GM12878 (cell line): ENCODE data around the gene FER1L5. TPM values are rescaled to one million over a fixed set of nuclear protein-coding genes. Genes with fewer than 3 reads are reported as not detected.

Experiments
- ATAC-seq: fragments of 200-7000 bp; cut with Tn5 transposase; 3 replicates; pipeline ENCODE4 v1.9.1; 2020; ENCODE audit warnings: mild to moderate bottlenecking, moderate library complexity
- BruUV-seq: library from RNA; stranded (reverse); fragments of 400-500 nt; replicated peaks from 2 replicates; lab custom pipeline; 2021; lab: Mats Ljungman, UMichigan
- CTCF ChIA-PET: fragments of 300-600 bp; sonication (Branson Sonifier 250); formaldehyde crosslinking; extraction: SDS; loops from one replicate; lab custom pipeline; 2021; ENCODE audit warnings: inconsistent platforms; lab: Yijun Ruan, JAX
- POLR2A ChIA-PET: fragments of 350-600 bp; formaldehyde crosslinking; extraction: SDS; loops from one replicate; lab custom pipeline; 2021; ENCODE audit warnings: inconsistent platforms; lab: Charles Lee
- RAD21 ChIA-PET: fragments of 300-600 bp; sonication (Branson Sonifier 250); formaldehyde crosslinking; loops from one replicate; lab custom pipeline; 2023; ENCODE audit warnings: antibody characterized with exemption; ENCODE audit not compliant: unreplicated experiment; lab: Charles Lee
- SMC1A ChIA-PET: fragments of 300-600 bp; sonication (Branson Sonifier 250); formaldehyde crosslinking; loops from one replicate; lab custom pipeline; 2023; ENCODE audit not compliant: unreplicated experiment, uncharacterized antibody; lab: Charles Lee
- DNase-seq: peaks from one replicate; pipeline ENCODE4 v3.0.0-alpha.2; 2011; ENCODE audit warnings: low read depth, low spot score
- FAIRE-seq: peaks from 3 replicates; lab custom pipeline; 2011; peaks lifted over from hg19 to GRCh38; lab: Jason Lieb, UNC
- H2AFZ ChIP-seq: 2 replicates; pipeline ENCODE4 v1.6.0; 2011; ENCODE audit warnings: low read depth, low read length, control low read depth; ENCODE audit not compliant: control insufficient read depth
- H3K27ac ChIP-seq: 2 replicates; pipeline ENCODE4 v1.5.1; 2011; ENCODE audit warnings: control low read depth; ENCODE audit not compliant: control insufficient read depth, insufficient read depth
- H3K27me3 ChIP-seq, 2 experiments: replicated peaks in 1 of 2; 2 replicates each; pipeline versions ENCODE4 v1.6.0 to v1.6.1; 2011; ENCODE audit warnings: low read length in 1 of 2; ENCODE audit not compliant: control insufficient read depth in 2 of 2, insufficient read depth in 2 of 2
- H3K36me3 ChIP-seq, 2 experiments: 2 replicates each; pipeline ENCODE4 v1.5.1; 2011; ENCODE audit warnings: low read length in 1 of 2; ENCODE audit not compliant: control insufficient read depth in 2 of 2, insufficient read depth in 2 of 2
- H3K4me1 ChIP-seq: 2 replicates; pipeline ENCODE4 v1.6.1; 2011; ENCODE audit warnings: mild to moderate bottlenecking, low read length, moderate library complexity, mixed read lengths; ENCODE audit not compliant: control insufficient read depth, insufficient read depth
- H3K4me2 ChIP-seq: 2 replicates; pipeline ENCODE4 v1.6.0; 2011; ENCODE audit warnings: control low read depth; ENCODE audit not compliant: control insufficient read depth, insufficient read depth
- H3K4me3 ChIP-seq: fragments of 200-600 bp; sonication (generic); 2 replicates; pipeline ENCODE4 v1.5.1; 2016
- H3K79me2 ChIP-seq: 2 replicates; pipeline ENCODE4 v1.6.0; 2011; ENCODE audit warnings: low read length; ENCODE audit not compliant: control insufficient read depth, insufficient read depth
- H3K9ac ChIP-seq: 2 replicates; pipeline ENCODE4 v1.8.0; 2011; ENCODE audit warnings: low read length, control low read depth, mixed read lengths; ENCODE audit not compliant: control insufficient read depth, insufficient read depth
- H3K9me3 ChIP-seq: replicated peaks from 3 replicates; pipeline ENCODE4 v1.5.1; 2011; ENCODE audit warnings: mild to moderate bottlenecking, low read length; ENCODE audit not compliant: control insufficient read depth, insufficient read depth
- H4K20me1 ChIP-seq: 2 replicates; pipeline ENCODE4 v1.6.0; 2011; ENCODE audit not compliant: control insufficient read depth, insufficient read depth
- ATF3 ChIP-seq: IDR thresholded peaks from 2 replicates; pipeline ENCODE4 v1.6.1; 2011; ENCODE audit warnings: low read depth, mild to moderate bottlenecking, low read length, moderate library complexity, borderline replicate concordance; ENCODE audit errors: extremely low read depth
- BACH1 ChIP-seq: fragments of 450-650 bp; IDR thresholded peaks from 2 replicates; pipeline ENCODE4 v1.6.1; 2017; ENCODE audit warnings: mild to moderate bottlenecking, borderline replicate concordance
- CEBPB ChIP-seq, 2 experiments: fragments of 150-350 bp in 1 of 2; IDR thresholded peaks; 2 replicates each; pipeline ENCODE4 v1.6.1; 2012 to 2014; ENCODE audit warnings: low read depth in 2 of 2, low read length in 2 of 2, borderline replicate concordance in 1 of 2, inconsistent platforms in 1 of 2
- E2F8 ChIP-seq: fragments of 450-650 bp; IDR thresholded peaks from 2 replicates; pipeline ENCODE4 v1.6.1; 2018; ENCODE audit warnings: mild to moderate bottlenecking, low read depth, moderate library complexity; ENCODE audit not compliant: partially characterized antibody
- FOXK2 ChIP-seq: fragments of 450-650 bp; IDR thresholded peaks from 2 replicates; pipeline ENCODE4 v1.6.1; 2017; ENCODE audit warnings: mild to moderate bottlenecking, moderate library complexity
- NFIC ChIP-seq: IDR thresholded peaks from 2 replicates; pipeline ENCODE4 v1.6.1; 2012; ENCODE audit warnings: low read depth, mild to moderate bottlenecking, inconsistent platforms, low read length, moderate library complexity
- NFYB ChIP-seq: IDR thresholded peaks from 2 replicates; pipeline ENCODE4 v1.6.1; 2011; ENCODE audit warnings: low read depth, mild to moderate bottlenecking, low read length, improper control_type of control experiment, moderate library complexity; ENCODE audit not compliant: insufficient read depth
- PKNOX1 ChIP-seq: fragments of 450-650 bp; IDR thresholded peaks from 2 replicates; pipeline ENCODE4 v1.6.1; 2016; ENCODE audit warnings: mild to moderate bottlenecking
- SMC3 ChIP-seq: IDR thresholded peaks from 2 replicates; pipeline ENCODE4 v1.6.1; 2011; ENCODE audit warnings: low read length, improper control_type of control experiment, borderline replicate concordance
- YY1 ChIP-seq: IDR thresholded peaks from 2 replicates; pipeline ENCODE4 v1.6.1; 2011; ENCODE audit warnings: low read depth, mild to moderate bottlenecking, low read length
- ZBTB4 ChIP-seq: fragments of 450-650 bp; formaldehyde crosslinking; IDR thresholded peaks from 2 replicates; pipeline ENCODE4 v1.4.0; 2022; ENCODE audit warnings: mild to moderate bottlenecking, moderate library complexity
- ZNF217 ChIP-seq: fragments of 450-650 bp; IDR thresholded peaks from 2 replicates; pipeline ENCODE4 v1.6.1; 2017; ENCODE audit warnings: antibody characterized with exemption, mild to moderate bottlenecking
- WGBS: methylation state at CpG from one replicate; pipeline ENCODE4 v1.1.6; 2016; ENCODE audit warnings: low lambda C conversion rate; ENCODE audit not compliant: insufficient replicate concordance, insufficient coverage; ENCODE audit errors: missing lambda C conversion rate; 5-methylcytosine and 5-hydroxymethylcytosine counted together
- in situ Hi-C: fragments of 300-500 bp; cut with MboI; formaldehyde crosslinking; loops from 9 replicates; pipeline ENCODE4 v1.14.3; 2018; ENCODE audit warnings: mixed read lengths
- intact Hi-C: fragments of 100-400 bp; cut with micrococcal nuclease; formaldehyde crosslinking; loops from one replicate; pipeline ENCODE4 v1.14.2; 2022; ENCODE audit not compliant: unreplicated experiment
- polyA plus RNA-seq, 11 experiments: library from polyadenylated mRNA; depleted of rRNA in 4 of 11; unstranded in 6 of 11; stranded (reverse) in 5 of 11; fragments of >200 nt; fragmentation: Nextera tagmentation in 4 of 11; fragmentation: Illumina TruSeq in 1 of 11; extraction: Ambion mirVana in 4 of 11; extraction: Trizol in 1 of 11; gene quantifications; 1 replicate in 1 of 11; 2 replicates in 10 of 11; pipeline versions ENCODE4 v1.2.1 to v1.2.3, GENCODE V29; 2011 to 2016; ENCODE audit warnings: inconsistent platforms in 2 of 11, missing spikeins in 2 of 11, low read depth in 1 of 11
- total RNA-seq, 4 experiments: library from RNA; depleted of rRNA in 3 of 4; stranded (reverse); fragments of >200 nt in 3 of 4; fragmentation: Illumina TruSeq in 1 of 4; extraction: Trizol in 1 of 4; gene quantifications; 2 replicates each; pipeline versions ENCODE4 v1.2.1 to v1.2.3, GENCODE V29; 2013 to 2021

The FER1L5 gene
- total and polyA plus RNA-seq, 10 of the 15 experiments (the other 5 are each of a cell fraction or from before 2014, with no cell fraction given), result not detected

- Histone ChIP-seq H3K79me2 (no peaks in the 10 kb centered on the region), H2AFZ (no peak overlapping the region), H3K4me1 (no peaks in the 10 kb centered on the region), H3K27me3 (no peaks in the 10 kb centered on the region), H3K9me3 (no peaks in the 10 kb centered on the region), H3K36me3 (peaks cover 2 to 29% of the 10 kb centered on the region in 2 experiments; a peak in 3 of 4 replicates), H3K4me2 (no peak overlapping the region), H3K4me3 (no peak overlapping the region), H3K9ac (no peak overlapping the region), H4K20me1 (no peaks in the 10 kb centered on the region), H3K27ac (no peak overlapping the region)
- SMC1A ChIA-PET, result interaction anchor here (0.8 to 1.4 kb wide), 3 partner anchors 9 to 137 kb away, joined by 3 to 4 read pairs (median 3); no protein-coding TSS in a partner anchor
- DNase-seq, result no peak
- no peak for FAIRE-seq
- no peak for ATAC-seq
- 97% methylated on average over 2 of the region's 2 CpGs for WGBS
- RAD21 ChIA-PET, result no interaction called here
- in situ Hi-C loops (no loop called here), intact Hi-C loops (no loop called here)
- POLR2A ChIA-PET, result no interaction called here
- no TSS peak for BruUV-seq
- CTCF ChIA-PET, result interaction anchor here (1.2 to 1.3 kb wide), 2 partner anchors 135 to 148 kb away, joined by 3 read pairs; no protein-coding TSS in a partner anchor
- TF ChIP-seq ATF3 (no peak), CEBPB (IDR thresholded peaks at IDR 0.05; ENCODE audit: borderline replicate concordance in 1 of 2, low read depth in 2 of 2, low read length in 2 of 2) (no peak), NFIC (no peak), NFYB (no peak), BACH1 (no peak), ZNF217 (no peak), PKNOX1 (no peak), YY1 (no peak), SMC3 (no peak), FOXK2 (no peak), E2F8 (no peak), ZBTB4 (CRISPR knock-in tag) (no peak)
Measured at GRCh38 chr2:96626553-96626942, 16.0 kb upstream of the FER1L5 start.
